HL-60 (cell line): ENCODE data around the gene LYRM1.

Experiments used
- DNase-seq, 2 experiments: peaks; one replicate each; pipeline ENCODE4 v3.0.0-alpha.2; 2010 to 2020; ENCODE audit warnings: low read depth in 1 of 2, low spot score in 1 of 2
- H3K27ac ChIP-seq: fragments of 250-450 bp; sonication (Bioruptor Pico); replicated peaks from 2 replicates; pipeline ENCODE4 v1.5.1; 2020; ENCODE audit warnings: mild to moderate bottlenecking, moderate library complexity
- H3K27me3 ChIP-seq: fragments of 250-450 bp; sonication (Bioruptor Pico); 2 replicates; pipeline ENCODE4 v1.5.1; 2021; ENCODE audit warnings: mild to moderate bottlenecking, moderate library complexity; ENCODE audit not compliant: insufficient read depth, poor library complexity, severe bottlenecking
- H3K4me3 ChIP-seq: replicated peaks from 2 replicates; pipeline ENCODE4 v1.5.1; 2011; ENCODE audit warnings: mild to moderate bottlenecking, control low read depth, low read length; ENCODE audit not compliant: insufficient read depth
- GABPA ChIP-seq: IDR thresholded peaks from 2 replicates; pipeline ENCODE4 v1.6.1; 2012; ENCODE audit warnings: low read depth
- POLR2AphosphoS5 ChIP-seq: IDR thresholded peaks from 2 replicates; pipeline ENCODE4 v1.6.1; 2012; ENCODE audit warnings: low read depth
- REST ChIP-seq: IDR thresholded peaks from 2 replicates; pipeline ENCODE4 v1.6.1; 2012; ENCODE audit warnings: low read depth; ENCODE audit not compliant: insufficient replicate concordance
- SPI1 ChIP-seq: IDR thresholded peaks from 2 replicates; pipeline ENCODE4 v1.6.1; 2012; ENCODE audit warnings: low read depth, mild to moderate bottlenecking, borderline replicate concordance
- TF ChIP-seq, protein P1 (sequence below): IDR thresholded peaks from one replicate; pipeline ENCODE4 v1.5.1; 2011; ENCODE audit warnings: low read length, control low read depth, inconsistent platforms; ENCODE audit not compliant: insufficient read depth

The LYRM1 gene

DNA sequence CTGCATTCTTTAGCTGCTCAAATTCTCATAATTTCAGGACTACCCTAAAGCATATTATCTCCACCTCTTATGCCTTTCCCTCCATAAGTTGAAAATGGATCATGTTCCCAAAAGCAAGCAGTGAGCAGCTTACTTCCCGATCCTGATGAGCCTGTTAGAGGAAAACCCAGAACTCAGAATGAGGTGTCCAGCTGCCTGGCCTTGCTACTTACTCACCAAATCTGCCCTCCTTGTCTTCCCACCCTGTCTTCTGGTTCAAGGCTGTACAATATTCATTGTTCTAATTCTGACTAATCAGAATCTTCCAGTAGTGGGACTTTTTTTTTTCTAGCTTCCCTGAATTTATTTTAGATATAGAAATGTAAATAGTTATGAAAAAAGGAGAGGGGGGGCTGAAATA, 10.8 kb downstream of the LYRM1 start:
- Histone ChIP-seq H3K27ac (peak overlapping the region; percentile 70), H3K27me3 (no peaks in the 10 kb centered on the region), H3K4me3 (no peak overlapping the region)
- no peak for DNase-seq
- TF ChIP-seq, protein P1, sequence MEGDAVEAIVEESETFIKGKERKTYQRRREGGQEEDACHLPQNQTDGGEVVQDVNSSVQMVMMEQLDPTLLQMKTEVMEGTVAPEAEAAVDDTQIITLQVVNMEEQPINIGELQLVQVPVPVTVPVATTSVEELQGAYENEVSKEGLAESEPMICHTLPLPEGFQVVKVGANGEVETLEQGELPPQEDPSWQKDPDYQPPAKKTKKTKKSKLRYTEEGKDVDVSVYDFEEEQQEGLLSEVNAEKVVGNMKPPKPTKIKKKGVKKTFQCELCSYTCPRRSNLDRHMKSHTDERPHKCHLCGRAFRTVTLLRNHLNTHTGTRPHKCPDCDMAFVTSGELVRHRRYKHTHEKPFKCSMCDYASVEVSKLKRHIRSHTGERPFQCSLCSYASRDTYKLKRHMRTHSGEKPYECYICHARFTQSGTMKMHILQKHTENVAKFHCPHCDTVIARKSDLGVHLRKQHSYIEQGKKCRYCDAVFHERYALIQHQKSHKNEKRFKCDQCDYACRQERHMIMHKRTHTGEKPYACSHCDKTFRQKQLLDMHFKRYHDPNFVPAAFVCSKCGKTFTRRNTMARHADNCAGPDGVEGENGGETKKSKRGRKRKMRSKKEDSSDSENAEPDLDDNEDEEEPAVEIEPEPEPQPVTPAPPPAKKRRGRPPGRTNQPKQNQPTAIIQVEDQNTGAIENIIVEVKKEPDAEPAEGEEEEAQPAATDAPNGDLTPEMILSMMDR, result no peak
- TF ChIP-seq REST (no peak), GABPA (no peak), POLR2AphosphoS5 (no peak), SPI1 (no peak)

DNA sequence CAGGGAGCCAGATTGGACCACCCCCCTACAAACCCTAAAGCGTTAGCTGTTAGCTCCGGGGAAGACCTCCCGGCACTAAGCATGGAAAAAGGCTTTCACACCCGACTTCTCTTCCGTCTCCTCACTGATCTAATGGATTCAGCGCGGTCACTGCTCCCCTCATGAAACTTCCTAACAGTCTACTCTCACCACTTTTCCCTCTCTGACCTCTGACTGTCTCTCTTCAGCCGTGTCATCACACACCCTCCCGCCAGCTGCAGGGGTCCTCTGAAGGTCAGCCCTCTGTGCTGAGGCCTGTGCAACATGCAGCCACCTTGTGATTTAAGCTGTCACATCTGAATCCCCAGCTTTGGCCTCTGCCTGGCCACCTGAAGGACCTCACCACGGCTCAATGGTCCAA, 15.7 kb downstream of the LYRM1 start:
- Histone ChIP-seq H3K27ac (no peak overlapping the region), H3K4me3 (no peak overlapping the region), H3K27me3 (no peaks in the 10 kb centered on the region)
- TF ChIP-seq, protein P1, result no peak
- TF ChIP-seq GABPA (no peak), SPI1 (no peak), REST (no peak), POLR2AphosphoS5 (no peak)
- no peak for DNase-seq

DNA sequence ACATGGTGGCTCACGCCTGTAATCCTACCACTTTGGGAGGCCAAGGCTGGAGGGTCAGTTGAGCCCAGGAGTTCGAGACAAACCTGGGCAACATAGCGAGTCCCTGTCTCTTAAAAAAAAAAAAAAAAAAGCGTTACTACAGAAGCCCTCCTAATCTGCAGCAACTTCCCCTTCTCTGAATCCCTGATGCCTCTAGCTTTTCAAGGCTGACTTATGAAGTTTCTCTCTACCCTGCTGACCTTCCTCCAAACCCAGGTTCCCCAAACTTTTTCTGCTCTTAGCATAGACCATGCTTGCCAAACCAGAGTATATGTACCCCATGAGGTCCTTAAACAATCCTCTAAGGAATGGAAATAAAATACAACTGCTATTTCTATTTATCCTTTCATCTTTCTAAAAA, 16.4 kb downstream of the LYRM1 start:
- TF ChIP-seq GABPA (no peak), REST (no peak), SPI1 (peak; percentile 45; the same call in 1 of the 2 replicates), POLR2AphosphoS5 (no peak)
- TF ChIP-seq, protein P1, result no peak
- Histone ChIP-seq H3K27ac (peak overlapping the region; percentile 32), H3K4me3 (no peak overlapping the region), H3K27me3 (no peaks in the 10 kb centered on the region)
- peak in 1 of 2 experiments; percentile 79 for DNase-seq
